SH-SY5Y (cell line): ENCODE data around the gene DBNDD2.

Experiments used
- GATA2 ChIP-seq: IDR thresholded peaks from 2 replicates; pipeline ENCODE4 v1.6.1; 2011; ENCODE audit warnings: mild to moderate bottlenecking, low read depth, low read length
- GATA3 ChIP-seq: IDR thresholded peaks from 2 replicates; pipeline ENCODE4 v1.6.1; 2011; ENCODE audit warnings: low read depth, mild to moderate bottlenecking, low read length, moderate library complexity

DBNDD2 gene, protein sequence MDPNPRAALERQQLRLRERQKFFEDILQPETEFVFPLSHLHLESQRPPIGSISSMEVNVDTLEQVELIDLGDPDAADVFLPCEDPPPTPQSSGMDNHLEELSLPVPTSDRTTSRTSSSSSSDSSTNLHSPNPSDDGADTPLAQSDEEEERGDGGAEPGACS

GRCh38 chr20:45407783-45408645 is at the start of gene DBNDD2:
Gene DBNDD2, plus strand, starts transcription at chr20:45408289. Its CDS starts 179 bp downstream, at chr20:45408468.
- TF ChIP-seq GATA3 (no peak), GATA2 (no peak)

DNA sequence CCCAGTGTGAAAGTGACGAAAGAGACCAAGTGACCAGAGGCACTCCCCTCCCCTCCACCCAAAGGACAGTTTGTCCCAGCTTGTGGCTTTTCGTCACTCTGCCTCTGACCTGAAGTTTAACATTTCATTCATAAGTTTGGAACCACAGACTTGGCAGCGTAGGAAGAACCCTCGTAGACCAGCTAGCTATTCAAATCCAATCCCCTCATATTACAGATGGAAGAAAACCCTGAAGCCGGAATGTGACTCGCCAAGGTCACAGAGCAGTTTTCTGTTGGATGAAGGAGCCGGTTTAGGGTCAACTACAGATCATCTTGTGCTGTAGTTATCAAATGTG is 49.1 kb upstream of the DBNDD2 start:
- TF ChIP-seq GATA2 (no peak), GATA3 (no peak)

GRCh38 chr20:45359406-45360148 is 48.5 kb upstream of the DBNDD2 start:
- no peak for TF ChIP-seq GATA2
- TF ChIP-seq GATA3, result no peak

- TF ChIP-seq GATA3 (no peak), GATA2 (no peak)
These were observed 46.3 kb upstream of the DBNDD2 start for GRCh38 chr20:45361793-45362192.

GRCh38 chr20:45362804-45363610 is 45.1 kb upstream of the DBNDD2 start, which contains the start of gene SYS1:
Gene SYS1, plus strand, starts transcription at chr20:45363156. Its CDS starts 376 bp downstream, at chr20:45363532.
- TF ChIP-seq GATA3, result no peak
- TF ChIP-seq GATA2, result no peak

DNA sequence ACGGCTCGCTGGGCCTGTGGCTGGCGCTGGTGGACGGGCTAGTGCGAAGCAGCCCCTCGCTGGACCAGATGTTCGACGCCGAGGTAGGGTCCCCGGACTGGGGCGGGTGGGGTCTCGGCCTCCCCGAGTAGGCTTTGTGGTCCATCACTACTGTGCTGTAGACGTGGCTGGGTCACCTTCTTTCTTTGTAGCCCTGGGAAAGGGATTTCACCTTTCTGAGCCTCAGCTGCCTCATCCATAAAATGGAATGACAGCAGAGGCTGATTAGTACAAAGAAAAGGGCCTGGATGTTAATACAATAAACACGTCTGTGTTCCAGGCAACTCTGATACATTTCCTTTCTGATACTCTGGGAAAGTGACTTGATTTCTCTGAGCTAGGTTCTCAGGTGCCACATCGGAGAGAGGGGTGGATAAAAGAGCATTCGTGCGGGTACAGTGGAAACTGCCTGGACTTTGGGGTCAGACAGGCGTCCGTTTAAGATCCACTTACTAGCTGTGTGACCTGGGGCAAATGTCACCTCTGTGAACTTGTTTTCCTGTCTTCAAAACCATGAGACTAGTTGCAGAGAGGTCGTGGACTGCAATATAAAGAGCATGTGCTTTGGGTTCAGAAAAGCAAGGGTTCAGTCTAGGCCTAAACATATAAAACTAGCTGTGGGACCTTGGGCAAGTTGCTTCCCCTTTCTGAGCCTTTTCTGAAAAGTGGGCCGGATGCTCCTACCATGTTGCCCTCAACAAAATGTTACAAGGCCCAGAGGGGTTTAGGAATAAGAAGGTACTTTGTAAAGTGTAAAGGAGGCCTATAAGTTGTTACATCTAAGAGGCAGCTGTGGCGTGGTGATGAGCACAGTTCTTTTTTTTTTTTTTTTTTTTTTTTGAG is 44.2 kb upstream of the DBNDD2 start:
- TF ChIP-seq GATA3 (no peak), GATA2 (no peak)

GRCh38 chr20:45365444-45365970 is 42.6 kb upstream of the DBNDD2 start:
- TF ChIP-seq GATA2 (no peak), GATA3 (no peak)

DNA sequence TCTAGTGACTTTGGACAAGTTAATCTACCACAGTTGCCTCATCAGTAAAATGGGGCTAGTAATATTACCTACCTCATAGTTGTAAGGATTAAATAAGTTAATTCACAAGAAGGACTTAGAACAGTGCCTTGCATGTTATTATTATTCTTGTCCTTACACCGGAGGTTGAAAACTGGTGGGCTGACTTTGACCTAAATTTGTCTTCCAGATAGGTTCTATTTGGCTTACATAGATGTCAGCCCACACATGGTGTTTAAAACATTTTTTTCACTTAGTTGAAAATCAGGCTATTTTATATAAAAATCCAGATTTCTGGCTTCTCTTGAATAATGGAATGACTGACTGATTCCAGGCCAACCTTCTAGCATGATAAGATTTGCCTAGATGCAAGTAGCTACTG is 41.9 kb upstream of the DBNDD2 start:
- no peak for TF ChIP-seq GATA3
- no peak for TF ChIP-seq GATA2

GRCh38 chr20:45366631-45367030 is 41.5 kb upstream of the DBNDD2 start:
- TF ChIP-seq GATA2, result no peak
- no peak for TF ChIP-seq GATA3

GRCh38 chr20:45367126-45367525 is 41.0 kb upstream of the DBNDD2 start:
- TF ChIP-seq GATA2 (no peak), GATA3 (no peak)

DNA sequence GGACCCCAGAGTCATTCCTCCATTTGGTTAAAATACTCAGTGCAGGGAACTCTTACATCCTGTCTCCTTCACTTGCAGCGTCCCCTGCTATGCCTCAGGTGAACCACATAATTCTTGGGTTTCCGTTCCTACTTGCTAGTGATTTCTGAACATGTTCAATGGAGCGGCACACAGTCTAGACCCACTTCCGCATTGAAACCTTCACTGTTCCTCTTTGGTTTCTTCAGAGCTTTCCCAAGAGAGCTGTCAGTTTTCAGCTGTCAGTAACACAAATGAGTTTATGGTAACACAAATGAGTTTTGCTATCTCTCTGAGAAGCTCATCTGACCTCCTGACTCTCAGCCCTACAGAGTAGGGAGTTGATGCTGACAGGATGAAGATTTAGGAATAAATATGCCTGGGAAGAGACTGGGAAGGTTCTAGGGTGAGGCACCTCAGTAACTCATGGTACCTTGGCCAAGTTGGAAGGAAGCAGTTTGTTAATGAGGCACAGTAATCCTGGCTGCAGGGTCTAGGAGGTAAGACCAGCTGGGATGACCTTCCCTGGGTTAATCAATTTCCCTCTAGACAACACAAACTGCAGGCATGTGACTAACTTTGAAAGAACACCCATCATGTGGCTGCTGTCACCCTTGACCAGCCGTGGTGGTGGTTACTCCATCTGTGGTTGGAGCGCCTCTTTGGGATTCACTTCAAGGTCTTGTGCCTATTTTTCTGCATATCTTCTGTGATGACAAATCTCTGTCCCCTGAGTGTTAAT is 39.7 kb upstream of the DBNDD2 start:
- TF ChIP-seq GATA2 (no peak), GATA3 (no peak)

DNA sequence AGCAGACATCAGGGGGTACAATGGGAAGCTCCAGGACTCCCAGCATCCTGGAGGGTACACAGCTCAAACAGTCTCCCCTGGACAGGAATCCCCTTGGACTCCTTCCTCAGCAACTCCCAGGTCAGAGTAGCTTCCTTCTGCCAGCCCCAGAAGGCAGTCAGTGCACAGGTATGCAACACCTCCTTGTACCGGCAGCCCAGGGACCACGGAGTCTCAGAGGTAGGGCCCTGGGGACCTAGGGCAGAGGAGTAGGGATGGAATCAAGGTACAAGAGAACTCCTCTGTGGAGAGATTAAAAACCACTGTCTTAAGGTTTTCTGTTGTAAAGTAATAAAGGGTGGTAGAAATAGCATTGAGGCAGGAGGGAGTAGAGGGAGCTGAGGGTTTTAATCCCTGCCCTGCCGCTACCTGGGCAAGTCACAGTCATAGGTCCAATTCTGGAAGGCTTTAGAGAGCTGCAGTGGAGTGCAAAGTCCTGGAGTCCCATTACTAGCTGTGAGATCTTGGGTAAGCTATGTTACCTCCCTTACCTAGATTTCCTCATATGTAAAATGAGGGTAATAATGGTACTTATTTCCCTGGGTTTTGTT is 37.4 kb upstream of the DBNDD2 start:
- TF ChIP-seq GATA3 (no peak), GATA2 (no peak)
